BE2C (cell line): ENCODE data around the gene USP5.
A peak's percentile ranks its signal among the peaks of the same experiment; 100 is the strongest.
"Not testable (repeated sequence)": the region's sequence is repeated elsewhere in the genome, so short reads cannot be mapped to it uniquely, and the experiment has no call there.

ENCODE experiments used
- DNase-seq: peaks from one replicate; pipeline ENCODE4 v3.0.0-alpha.2; 2020
- H3K27me3 ChIP-seq: fragments of 250-450 bp; sonication (Bioruptor Pico); 2 replicates; pipeline ENCODE4 v1.5.1; 2020; ENCODE audit warnings: mild to moderate bottlenecking
- H3K36me3 ChIP-seq: fragments of 250-450 bp; sonication (Bioruptor Pico); 2 replicates; pipeline ENCODE4 v1.5.1; 2020; ENCODE audit warnings: mild to moderate bottlenecking
- H3K4me1 ChIP-seq: fragments of 250-450 bp; sonication (Bioruptor Pico); 2 replicates; pipeline ENCODE4 v1.5.1; 2020
- H3K4me3 ChIP-seq: 2 replicates; pipeline ENCODE4 v1.5.1; 2011; ENCODE audit warnings: low read depth, low read length
- H3K9me3 ChIP-seq: fragments of 250-450 bp; sonication (Bioruptor Pico); 2 replicates; pipeline ENCODE4 v1.5.1; 2020
- CTCF ChIP-seq: IDR thresholded peaks from 2 replicates; pipeline ENCODE4 v1.5.1; 2012; ENCODE audit warnings: mild to moderate bottlenecking, low read depth, low read length

The USP5 gene

GRCh38 chr12:6887460-6887859, 35.5 kb downstream of the USP5 start:
- DNase-seq = no peak
- peaks cover 7% of the 10 kb centered on the region for H3K36me3 ChIP-seq

GRCh38 chr12:6888360-6888759, 36.4 kb downstream of the USP5 start:
- DNase-seq = no peak
- no peak for TF ChIP-seq CTCF
- peaks cover 10% of the 10 kb centered on the region for H3K4me1 ChIP-seq
- no peak overlapping the region for H3K4me3 ChIP-seq
- no peaks in the 10 kb centered on the region for H3K27me3 ChIP-seq
- no peaks in the 10 kb centered on the region for H3K9me3 ChIP-seq
- H3K36me3 ChIP-seq = peaks cover 7% of the 10 kb centered on the region

More at GRCh38 chr12:6887460-6887859, 35.5 kb downstream of the USP5 start:
- Histone ChIP-seq H3K4me1 (peaks cover 10% of the 10 kb centered on the region), H3K4me3 (no peak overlapping the region), H3K27me3 (no peaks in the 10 kb centered on the region), H3K9me3 (no peaks in the 10 kb centered on the region)
- TF ChIP-seq CTCF = no peak

- not testable (repeated sequence) for H3K4me3 ChIP-seq, H3K9me3 ChIP-seq, DNase-seq, H3K36me3 ChIP-seq, H3K4me1 ChIP-seq, H3K27me3 ChIP-seq
Observed at GRCh38 chr12:6888794-6889193, 36.8 kb downstream of the USP5 start.

- not testable (repeated sequence) for DNase-seq, H3K4me1 ChIP-seq, H3K9me3 ChIP-seq, H3K27me3 ChIP-seq, H3K4me3 ChIP-seq, H3K36me3 ChIP-seq
Observed at GRCh38 chr12:6889775-6890573, 38.0 kb downstream of the USP5 start.

- H3K4me3 ChIP-seq = peak overlapping the region; percentile 68
- H3K4me1 ChIP-seq = peaks cover 6% of the 10 kb centered on the region
Observed at GRCh38 chr12:6890789-6891645, 39.1 kb downstream of the USP5 start.

GRCh38 chr12:6891646-6892001, 39.7 kb downstream of the USP5 start:
- no peak for TF ChIP-seq CTCF
- no peaks in the 10 kb centered on the region for H3K9me3 ChIP-seq
- H3K4me1 ChIP-seq = peaks cover 3% of the 10 kb centered on the region
- peak overlapping the region; percentile 68 for H3K4me3 ChIP-seq
- no peak for DNase-seq
- no peaks in the 10 kb centered on the region for H3K27me3 ChIP-seq
- no peaks in the 10 kb centered on the region for H3K36me3 ChIP-seq

More at GRCh38 chr12:6890789-6891645, 39.1 kb downstream of the USP5 start:
- Histone ChIP-seq H3K36me3 (no peaks in the 10 kb centered on the region), H3K27me3 (no peaks in the 10 kb centered on the region), H3K9me3 (no peaks in the 10 kb centered on the region)
- peak; percentile 99 for DNase-seq
- peak; percentile 67 for TF ChIP-seq CTCF

- not testable (repeated sequence) for H3K4me1 ChIP-seq, H3K4me3 ChIP-seq, DNase-seq, H3K36me3 ChIP-seq, H3K27me3 ChIP-seq, H3K9me3 ChIP-seq
Observed at GRCh38 chr12:6892683-6893082, 40.7 kb downstream of the USP5 start.
